HG02623 (cell line): ENCODE measurements around the gene TENM4.
"Not testable (repeated sequence)": the region's sequence is repeated elsewhere in the genome, so short reads cannot be mapped to it uniquely, and the experiment has no call there.

Experiments used
- ATAC-seq: cut with Tn5 transposase; IDR thresholded peaks from one replicate; pipeline ENCODE4 v1.9.1; 2021; ENCODE audit warnings: moderate library complexity; ENCODE audit not compliant: unreplicated experiment

The TENM4 gene

DNA sequence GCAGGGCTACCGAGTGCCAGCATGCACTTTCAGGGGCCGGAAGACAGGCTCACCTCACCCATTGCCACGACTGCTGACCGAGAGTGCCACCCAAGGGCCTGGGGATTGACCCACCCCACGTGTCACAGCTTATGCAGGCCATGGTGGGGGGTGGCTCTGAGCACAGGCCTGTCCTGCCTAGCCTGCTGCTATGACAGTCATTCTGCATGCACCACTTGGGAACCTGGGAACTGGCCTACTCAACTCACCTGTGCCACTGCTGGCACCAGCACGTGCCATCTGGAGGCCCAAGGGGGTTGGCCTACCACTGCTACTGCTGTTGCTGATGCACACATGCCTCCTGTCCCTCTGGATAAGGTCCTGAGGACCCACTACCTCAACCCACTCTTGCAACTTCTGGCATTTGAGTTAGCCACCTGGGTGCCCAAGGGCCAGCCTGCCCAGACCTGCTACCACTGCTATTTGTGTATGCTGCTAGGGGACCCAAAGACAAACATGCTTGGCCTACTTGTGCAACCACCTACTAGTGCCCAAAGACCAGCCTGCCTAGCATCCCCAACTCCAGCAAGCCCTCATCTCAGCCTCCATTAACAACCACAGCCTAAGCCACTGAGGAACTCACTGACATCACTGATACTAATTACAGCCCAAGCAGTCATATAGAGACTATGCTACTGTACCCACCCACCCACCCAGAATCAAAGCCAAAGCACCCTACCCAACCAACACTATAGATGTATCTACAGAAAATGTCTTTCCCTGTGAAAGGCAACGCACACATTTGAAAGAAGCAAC, 807.1 kb downstream of the TENM4 start:
- ATAC-seq: no peak

DNA sequence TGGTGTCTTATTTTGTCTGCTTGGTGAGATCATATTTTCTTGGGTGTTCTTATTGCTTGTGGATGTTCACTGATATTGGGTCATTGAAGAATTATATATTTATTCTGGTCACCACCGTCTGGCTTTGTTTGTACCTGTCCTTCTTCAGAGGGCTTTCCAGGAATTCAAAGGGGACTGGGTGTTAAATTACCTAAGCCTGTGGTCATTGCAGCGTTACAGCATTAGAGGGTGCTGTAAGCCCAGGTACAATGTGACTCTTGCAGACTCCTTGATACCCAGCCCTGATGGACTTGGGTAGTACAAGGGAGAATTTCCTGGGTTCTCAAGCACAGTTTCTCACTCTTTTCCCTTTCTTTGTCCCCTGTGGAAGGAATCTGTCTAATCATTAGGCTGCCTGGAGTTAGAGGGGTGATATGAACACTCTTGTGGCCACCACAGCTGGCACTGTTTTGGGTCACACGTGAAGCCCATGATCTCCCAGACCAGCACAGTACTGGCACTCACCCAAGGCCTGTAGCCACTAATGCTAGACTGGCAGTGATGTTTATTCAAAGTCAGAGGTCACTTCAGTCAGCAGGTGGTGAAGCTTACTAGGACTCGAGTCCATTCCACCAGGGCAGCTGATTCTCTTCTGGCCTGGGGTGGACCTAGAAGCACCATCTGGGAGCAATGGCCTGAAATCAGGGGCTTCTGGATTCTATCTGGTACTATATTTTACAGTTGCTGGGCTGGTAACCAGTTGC, 810.1 kb downstream of the TENM4 start:
- ATAC-seq: no peak

DNA sequence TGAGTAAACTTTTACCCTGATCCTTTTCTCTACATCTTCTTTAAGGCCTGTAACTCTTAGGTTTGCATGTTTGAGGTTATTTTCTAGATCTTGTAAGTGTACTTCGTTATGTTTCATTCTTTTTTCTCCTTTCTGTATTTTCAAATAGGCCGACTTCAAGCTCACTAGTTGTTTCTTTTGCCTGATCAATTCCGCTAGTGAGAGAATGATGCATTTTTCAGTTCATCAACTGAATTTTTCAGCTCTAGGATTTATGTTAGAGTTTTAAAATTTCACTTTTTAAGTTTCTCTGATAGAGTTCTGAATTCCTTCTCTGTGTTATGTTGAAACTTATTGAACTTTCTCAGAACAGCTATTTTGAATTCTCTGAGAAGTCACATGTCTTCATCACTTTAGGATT, 810.7 kb downstream of the TENM4 start:
- ATAC-seq: no peak

DNA sequence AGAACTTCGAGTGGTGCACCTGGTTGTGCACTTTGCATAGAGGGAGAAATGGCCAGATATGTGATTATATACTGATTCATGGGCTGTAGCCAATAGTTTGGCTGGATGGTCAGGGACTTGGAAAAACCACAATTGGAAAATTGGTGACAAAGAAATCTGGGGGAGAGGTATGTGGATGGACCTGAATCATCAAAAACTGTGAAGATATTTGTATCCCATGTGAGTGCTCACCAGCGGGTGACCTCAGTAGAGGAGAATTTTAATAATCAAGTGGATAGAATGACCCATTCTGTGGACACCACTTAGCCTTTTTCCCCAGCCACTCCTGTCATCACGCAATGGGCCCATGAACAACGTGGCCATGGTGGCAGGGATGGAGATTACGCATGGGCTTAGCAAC, 818.2 kb downstream of the TENM4 start:
- no peak for ATAC-seq

DNA sequence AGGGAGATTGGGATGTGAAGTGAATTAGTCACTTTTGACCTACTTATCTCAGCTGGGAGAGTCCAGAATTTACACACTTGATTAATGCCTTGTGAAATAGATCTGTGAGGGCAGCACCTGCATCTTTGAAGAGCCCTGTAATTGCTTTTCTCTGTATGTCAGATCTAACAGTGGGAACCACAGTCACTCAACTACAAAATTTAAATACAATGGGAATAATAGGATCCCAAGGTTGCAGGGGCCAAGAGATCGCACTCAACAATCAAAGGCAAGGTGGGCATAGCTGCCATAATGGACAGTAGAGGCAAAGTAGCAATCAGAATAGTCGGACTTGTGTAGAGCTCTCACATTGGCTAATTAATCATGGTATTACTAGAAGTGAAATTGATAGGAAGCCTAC, 820.7 kb downstream of the TENM4 start:
- no peak for ATAC-seq

DNA sequence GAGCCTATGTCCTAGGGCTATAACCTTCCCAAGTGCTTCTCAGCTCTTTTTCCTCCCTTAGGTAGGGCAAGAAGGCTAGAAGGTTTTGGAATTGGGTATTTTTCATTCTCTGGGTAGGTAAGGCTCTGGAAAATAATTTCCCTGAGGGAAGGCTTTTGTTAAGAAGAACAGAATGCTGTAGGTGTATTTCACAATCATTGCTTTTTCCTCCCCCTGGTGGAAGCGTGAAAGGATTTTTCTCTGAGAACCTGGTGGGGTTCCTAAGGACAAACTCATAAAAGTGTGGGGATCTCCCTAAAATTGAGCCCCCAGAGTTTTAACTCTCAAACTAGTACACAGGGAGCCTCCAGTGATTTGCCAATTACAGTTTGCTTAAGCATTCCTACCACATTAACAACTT, 825.1 kb downstream of the TENM4 start:
- no peak for ATAC-seq

DNA sequence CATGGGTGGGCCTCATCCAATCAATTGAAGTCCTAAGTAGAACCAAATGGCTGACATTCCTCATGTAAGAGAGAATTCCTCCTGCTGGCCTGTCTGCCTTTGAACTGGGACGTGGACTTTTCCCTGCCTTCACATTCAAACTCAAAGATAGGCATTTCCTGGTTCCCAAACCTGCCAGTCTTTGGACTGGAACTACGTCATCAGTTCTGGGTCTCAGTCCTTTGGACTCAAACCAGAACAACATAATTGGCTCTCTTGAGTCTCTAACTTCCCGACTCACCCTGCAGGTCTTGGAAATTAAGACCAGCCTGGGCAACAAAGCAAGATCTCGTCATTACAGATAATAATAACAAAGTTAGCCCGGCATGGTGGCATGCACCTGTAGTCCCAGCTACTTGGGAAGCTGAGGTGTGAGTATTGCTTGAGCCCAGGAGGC, 827.4 kb downstream of the TENM4 start:
- ATAC-seq: no peak

DNA sequence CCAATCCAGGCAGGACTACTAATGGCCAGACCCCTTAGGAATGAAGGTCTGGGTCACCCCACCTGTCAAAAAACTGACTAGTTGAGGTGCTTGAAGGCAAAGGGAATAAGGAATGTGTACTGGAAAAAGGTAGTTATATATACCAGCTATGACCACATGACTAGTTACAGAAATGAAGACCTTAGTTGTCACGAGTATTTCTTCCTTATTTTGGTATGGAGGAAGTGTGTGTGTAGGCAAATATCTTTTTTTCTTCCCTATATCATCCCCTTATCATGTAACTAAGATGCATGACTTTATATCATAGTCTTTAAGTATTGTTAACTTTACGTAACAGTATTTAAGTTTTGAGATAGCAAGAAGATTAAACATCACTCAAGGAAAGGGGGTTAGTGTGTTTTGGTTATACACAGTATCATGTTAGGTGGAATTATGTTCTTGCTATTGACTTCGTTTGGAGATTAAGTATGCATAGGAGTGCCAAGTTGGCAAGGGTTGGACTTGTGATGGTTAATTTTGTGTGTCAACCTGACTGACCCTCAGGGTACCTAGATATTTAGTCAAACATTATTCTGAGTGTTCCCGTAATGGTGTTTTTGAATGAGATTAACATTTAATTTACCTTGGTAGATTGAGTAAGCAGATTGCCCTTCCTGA, 828.0 kb downstream of the TENM4 start:
- ATAC-seq: no peak

DNA sequence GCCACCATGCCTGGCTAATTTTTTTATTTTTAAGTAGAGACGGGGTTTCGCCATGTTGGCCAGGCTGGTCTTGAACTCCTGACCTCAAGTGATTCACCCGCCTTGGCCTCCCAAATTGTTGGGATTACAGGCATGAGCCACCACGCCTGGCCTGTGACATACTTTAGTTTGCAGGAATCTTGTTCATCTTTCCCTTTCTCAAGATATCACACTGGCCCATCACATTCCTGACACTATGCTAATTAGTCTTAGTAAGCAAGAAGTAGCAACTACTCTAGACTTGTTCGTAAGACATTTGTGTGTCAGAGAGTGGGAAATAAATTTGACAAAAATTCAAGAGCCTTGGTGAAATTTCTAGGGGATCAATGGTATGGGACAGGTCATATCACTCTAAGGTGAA, 831.5 kb downstream of the TENM4 start:
- ATAC-seq: not testable (repeated sequence)

DNA sequence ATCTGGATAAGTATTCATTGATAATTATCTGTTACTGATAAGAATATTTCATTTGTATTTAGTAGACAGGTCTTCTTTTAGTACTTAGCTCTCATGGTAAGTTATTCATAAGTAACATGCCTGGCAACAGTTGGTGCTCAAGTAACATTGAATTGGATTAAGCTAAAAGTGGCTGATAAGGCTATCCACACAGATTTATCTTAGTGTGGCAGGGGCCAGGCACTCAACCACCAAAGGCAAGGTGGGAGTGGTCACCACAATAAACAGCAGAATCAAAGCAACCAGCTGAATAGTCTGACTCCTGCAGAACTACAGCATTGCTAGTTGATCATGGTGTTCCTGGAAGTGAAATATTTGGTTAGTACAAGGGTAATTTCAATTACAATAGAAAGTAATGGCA, 833.1 kb downstream of the TENM4 start:
- ATAC-seq: no peak

DNA sequence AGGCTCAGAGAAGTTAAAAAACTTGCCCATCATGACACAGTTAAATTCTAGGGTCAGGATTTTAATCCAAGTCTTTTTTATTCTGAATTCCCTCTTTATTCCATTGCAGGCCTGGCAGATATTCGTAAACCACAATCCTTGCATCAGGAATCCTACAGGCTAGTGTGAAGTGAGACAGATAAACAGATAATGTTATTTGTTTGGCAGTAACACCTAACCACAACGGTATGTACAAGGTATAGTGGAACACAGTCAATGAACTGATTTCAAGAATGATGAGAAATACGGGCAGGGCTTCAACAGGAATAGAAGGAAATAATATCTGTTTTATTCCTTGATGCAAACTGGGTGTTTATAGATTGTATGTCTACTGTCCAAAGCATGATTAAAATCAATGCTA, 834.2 kb downstream of the TENM4 start:
- no peak for ATAC-seq

DNA sequence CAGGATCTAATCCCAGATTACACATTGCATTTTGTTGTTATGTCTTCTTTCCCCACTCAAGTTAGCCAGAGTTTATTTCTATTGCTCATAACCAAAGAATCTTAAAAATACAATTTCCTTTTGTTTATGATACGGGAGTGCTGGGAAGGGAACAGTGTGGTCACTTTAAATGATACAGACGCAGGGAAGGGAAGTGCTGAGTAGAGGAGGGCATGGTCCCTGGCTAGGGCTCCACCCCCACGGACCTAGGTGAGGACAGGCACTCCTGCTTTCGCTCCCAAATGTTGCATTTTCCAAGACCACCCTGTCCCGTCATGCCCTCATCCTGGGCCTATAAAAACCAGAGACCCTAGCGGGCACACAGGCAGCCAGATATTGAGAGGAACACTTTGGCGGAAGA, 835.5 kb downstream of the TENM4 start:
- ATAC-seq: no peak

DNA sequence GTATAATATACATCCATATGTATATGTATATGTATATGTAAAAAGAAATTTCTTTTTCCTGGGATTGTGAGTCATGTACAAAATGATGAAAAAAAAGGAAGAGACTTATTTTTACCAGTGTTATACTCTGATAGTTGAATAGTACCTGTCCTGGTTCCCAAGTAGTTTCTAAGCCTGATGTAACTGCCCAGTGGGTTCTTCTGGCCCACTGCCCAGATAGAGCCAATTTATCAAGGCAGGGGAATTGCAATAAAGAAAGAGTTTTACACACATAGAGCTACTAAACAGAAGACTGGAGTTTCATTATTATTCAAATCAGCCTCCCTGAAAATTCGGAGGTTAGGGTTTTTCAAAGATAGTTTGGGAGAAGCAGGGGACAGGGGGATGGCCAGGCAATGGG, 837.0 kb downstream of the TENM4 start:
- no peak for ATAC-seq
